GM12864 (cell line): Measurements from ENCODE around the gene CYP26A1.

Experiments used
- DNase-seq: peaks from one replicate; pipeline ENCODE4 v3.0.0-alpha.2; 2011; ENCODE audit warnings: low read depth
- H3K4me3 ChIP-seq: 2 replicates; pipeline ENCODE4 v1.5.1; 2011; ENCODE audit warnings: mild to moderate bottlenecking, low read depth, low read length, control low read depth
- CTCF ChIP-seq: IDR thresholded peaks from 2 replicates; pipeline ENCODE4 v1.5.1; 2011; ENCODE audit warnings: low read depth, mild to moderate bottlenecking, moderate library complexity, low read length, control low read depth, inconsistent platforms; ENCODE audit errors: missing control alignments

The CYP26A1 gene

DNA sequence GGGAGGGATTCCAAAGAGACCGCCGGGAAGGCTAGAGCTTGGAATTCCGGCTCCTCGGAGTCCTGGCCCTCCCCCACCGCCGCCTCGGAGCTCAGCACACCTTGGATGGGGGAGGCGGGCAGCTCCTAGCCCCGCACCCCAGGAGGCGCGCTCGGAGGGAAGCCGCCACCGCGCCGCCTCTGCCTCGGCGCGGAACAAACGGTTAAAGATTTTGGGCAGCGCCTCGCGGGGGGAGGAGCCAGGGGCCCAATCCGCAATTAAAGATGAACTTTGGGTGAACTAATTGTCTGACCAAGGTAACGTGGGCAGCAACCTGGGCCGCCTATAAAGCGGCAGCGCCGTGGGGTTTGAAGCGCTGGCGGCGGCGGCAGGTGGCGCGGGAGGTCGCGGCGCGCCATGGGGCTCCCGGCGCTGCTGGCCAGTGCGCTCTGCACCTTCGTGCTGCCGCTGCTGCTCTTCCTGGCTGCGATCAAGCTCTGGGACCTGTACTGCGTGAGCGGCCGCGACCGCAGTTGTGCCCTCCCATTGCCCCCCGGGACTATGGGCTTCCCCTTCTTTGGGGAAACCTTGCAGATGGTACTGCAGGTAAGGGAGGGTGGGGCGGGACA, at the start of gene CYP26A1:
Gene CYP26A1, plus strand, starts transcription at position 355 of the 608 bp plus-strand sequence. Its CDS starts 42 bp downstream, at position 397.
- no peak within 1 kb of the TSS for H3K4me3 ChIP-seq
- no peak for DNase-seq

GRCh38 chr10:93026072-93026471, 47.6 kb upstream of the CYP26A1 start:
- no peak for TF ChIP-seq CTCF
- no peak for DNase-seq
- no peak overlapping the region for H3K4me3 ChIP-seq

More for the DNA sequence above, at the start of gene CYP26A1:
- TF ChIP-seq CTCF: no peak

DNA sequence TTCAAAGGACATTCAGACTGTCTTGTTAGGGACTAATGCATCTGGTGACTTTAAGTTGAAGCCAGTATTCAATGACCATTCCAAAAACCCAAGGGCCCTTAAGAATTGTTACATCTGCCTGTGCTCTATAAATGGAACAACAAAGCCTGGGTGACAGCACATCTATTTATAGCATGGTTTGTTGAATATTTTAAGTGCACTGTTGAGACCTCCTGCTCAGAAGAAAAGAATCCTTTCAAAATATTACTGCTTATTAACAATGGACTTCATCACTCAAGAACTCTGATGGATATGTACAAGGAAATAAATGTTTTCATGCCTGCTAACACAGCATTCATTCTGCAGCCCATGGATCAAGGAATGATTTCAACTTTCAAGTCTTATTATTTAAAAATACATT, 46.2 kb upstream of the CYP26A1 start:
- DNase-seq: no peak
- H3K4me3 ChIP-seq: no peak overlapping the region

DNA sequence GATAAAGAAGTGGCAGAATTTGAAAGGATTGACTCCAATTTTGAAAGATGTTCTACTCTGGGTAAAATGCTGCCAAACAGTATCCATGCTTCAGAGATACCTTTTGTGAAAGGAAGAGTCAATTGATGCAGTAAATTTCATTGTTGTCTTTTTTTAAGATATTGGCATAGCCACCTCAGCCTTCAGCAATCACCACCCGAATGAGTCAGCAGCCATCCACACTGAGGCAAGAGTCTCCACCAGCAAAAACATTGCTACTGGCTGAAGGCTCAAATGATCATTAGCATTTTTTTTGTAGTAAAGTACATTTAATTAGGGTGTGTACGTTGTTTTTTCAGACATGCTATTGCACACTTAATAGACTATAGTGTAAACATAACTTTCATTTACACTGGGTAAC, 44.8 kb upstream of the CYP26A1 start:
- H3K4me3 ChIP-seq: no peak overlapping the region
- TF ChIP-seq CTCF: no peak
- no peak for DNase-seq

More for the DNA sequence above, 46.2 kb upstream of the CYP26A1 start:
- no peak for TF ChIP-seq CTCF

DNA sequence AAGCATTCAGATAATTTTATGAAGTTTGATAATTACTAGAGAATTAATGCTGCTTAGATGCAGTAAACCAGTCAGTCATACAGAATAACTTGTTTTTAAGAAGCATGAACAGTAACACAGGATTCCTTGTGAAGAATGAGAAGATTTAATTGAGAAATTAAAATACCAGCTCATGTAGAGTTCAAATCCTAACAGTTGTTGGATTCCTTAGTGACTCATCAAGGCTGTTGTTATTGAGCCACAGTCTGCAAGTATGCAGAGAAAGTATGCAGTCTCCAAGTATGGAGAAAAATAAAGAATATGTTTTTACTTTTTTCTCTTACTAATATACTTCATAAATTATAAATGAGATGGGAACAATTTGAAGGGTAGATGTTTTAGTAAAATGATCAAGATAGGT, 43.3 kb upstream of the CYP26A1 start:
- no peak overlapping the region for H3K4me3 ChIP-seq
- no peak for TF ChIP-seq CTCF
- DNase-seq: no peak

DNA sequence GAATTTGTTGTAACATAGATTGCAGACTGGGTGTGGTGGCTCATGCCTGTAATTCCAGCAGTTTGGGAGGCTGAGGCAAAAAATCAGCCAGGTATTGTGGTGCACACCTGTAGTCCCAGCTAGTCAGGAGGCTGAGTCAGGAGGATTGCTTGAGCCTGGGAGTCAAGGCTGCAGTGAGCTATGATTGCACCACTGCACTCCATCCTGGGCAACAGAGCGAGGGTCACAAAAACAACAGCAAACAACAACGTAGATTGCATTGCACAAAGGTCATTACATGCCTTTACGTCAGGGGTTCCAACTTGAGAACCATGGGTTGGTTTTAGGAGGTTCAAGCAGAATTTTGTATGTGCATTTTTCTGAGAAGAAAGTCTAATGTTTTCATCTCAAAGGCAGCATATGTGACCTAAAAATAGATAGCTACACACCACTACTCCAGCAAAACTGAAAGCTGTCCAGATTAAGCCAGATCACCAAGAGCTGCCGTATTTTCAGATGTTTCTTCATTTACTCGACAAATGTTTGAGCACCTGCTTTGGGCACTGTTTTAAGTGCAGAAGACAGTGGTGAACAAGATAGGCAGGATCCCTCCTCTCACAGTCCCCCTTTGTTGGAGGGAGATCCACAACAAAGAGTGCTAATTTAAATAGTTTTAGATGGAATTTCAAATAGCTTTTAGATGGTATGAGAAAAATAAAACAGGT, 41.4 kb upstream of the CYP26A1 start:
- no peak for TF ChIP-seq CTCF
- DNase-seq: no peak
- H3K4me3 ChIP-seq: no peak overlapping the region

DNA sequence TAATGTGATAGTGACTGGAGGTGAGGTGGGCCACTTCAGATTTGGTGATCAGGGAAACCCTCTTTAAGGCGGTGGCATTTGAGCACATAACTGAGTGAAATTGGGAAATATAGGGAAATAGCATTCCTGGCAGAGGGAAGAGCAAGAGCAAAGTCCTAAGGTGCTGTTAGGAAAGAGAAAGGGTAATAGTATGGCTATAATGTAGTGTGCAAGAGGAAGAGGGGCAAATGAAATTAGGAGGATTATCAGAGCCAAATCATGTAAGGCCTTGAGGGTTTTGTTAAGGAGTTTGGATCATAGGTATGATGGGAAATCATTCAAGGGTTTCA, 40.9 kb upstream of the CYP26A1 start:
- no peak for DNase-seq
- TF ChIP-seq CTCF: no peak
- no peak overlapping the region for H3K4me3 ChIP-seq
